A549 (cell line): ENCODE data around the gene RPS6KB1. TPM values are rescaled to one million over a fixed set of nuclear protein-coding genes. Genes with fewer than 3 reads are reported as not detected.
A peak's percentile ranks its signal among the peaks of the same experiment; 100 is the strongest.

Experiments used
- ATOH8 ChIP-seq: fragments of 250-450 bp; sonication (Bioruptor Pico); IDR thresholded peaks from 2 replicates; pipeline ENCODE4 v1.5.0; 2020; ENCODE audit warnings: low read depth, mild to moderate bottlenecking, moderate library complexity
- BCL3 ChIP-seq: fragments of >200 bp; sonication (Bioruptor Twin); formaldehyde crosslinking; IDR thresholded peaks from 3 replicates; pipeline ENCODE4 v1.6.1; 2016
- BHLHE40 ChIP-seq: IDR thresholded peaks from 2 replicates; pipeline ENCODE4 v1.6.1; 2012; ENCODE audit warnings: low read depth, low read length, inconsistent platforms
- CBX8 ChIP-seq: fragments of 200-600 bp; sonication (generic); IDR thresholded peaks from 2 replicates; pipeline ENCODE4 v1.6.1; 2016
- E2F6 ChIP-seq: IDR thresholded peaks from 2 replicates; pipeline ENCODE4 v1.6.1; 2012; ENCODE audit warnings: low read depth, borderline replicate concordance
- EHMT2 ChIP-seq: fragments of 200-600 bp; sonication (generic); IDR thresholded peaks from 2 replicates; pipeline ENCODE4 v1.6.1; 2016; ENCODE audit warnings: antibody characterized with exemption, low read depth, mild to moderate bottlenecking, moderate library complexity
- ELK1 ChIP-seq: fragments of 150-350 bp; IDR thresholded peaks from 2 replicates; pipeline ENCODE4 v1.6.1; 2014; ENCODE audit warnings: low read depth, mild to moderate bottlenecking, low read length
- EP300 ChIP-seq, 2 experiments: fragments of >200 bp; sonication (Bioruptor Twin); formaldehyde crosslinking; IDR thresholded peaks; 2 replicates in 1 of 2; 3 replicates in 1 of 2; pipeline ENCODE4 v1.6.1; 2016 to 2017
- ESRRA ChIP-seq: fragments of 150-350 bp; IDR thresholded peaks from 2 replicates; pipeline ENCODE4 v1.6.1; 2014; ENCODE audit warnings: mild to moderate bottlenecking, low read length, borderline replicate concordance
- FOSB ChIP-seq: fragments of 250-450 bp; sonication (Bioruptor Pico); IDR thresholded peaks from 2 replicates; pipeline ENCODE4 v1.5.0; 2020; ENCODE audit warnings: mild to moderate bottlenecking, moderate library complexity
- FOSL2 ChIP-seq, 2 experiments: fragments of 450-650 bp in 1 of 2; fragments of >200 bp in 1 of 2; sonication (Bioruptor Twin) in 1 of 2; formaldehyde crosslinking; IDR thresholded peaks; 2 replicates each; pipeline versions ENCODE4 v1.5.0 to v1.6.1; 2016 to 2020; ENCODE audit warnings: mild to moderate bottlenecking in 1 of 2, moderate library complexity in 1 of 2
- FOXS1 ChIP-seq: fragments of 250-450 bp; sonication (Bioruptor Pico); IDR thresholded peaks from 2 replicates; pipeline ENCODE4 v1.5.0; 2020; ENCODE audit warnings: mild to moderate bottlenecking, moderate library complexity
- GATA3 ChIP-seq: IDR thresholded peaks from 2 replicates; pipeline ENCODE4 v1.6.1; 2012; ENCODE audit warnings: borderline replicate concordance
- HES2 ChIP-seq: fragments of >200 bp; sonication (Bioruptor Twin); formaldehyde crosslinking; IDR thresholded peaks from 2 replicates; pipeline ENCODE4 v1.6.1; 2016
- HEYL ChIP-seq: fragments of 250-450 bp; sonication (Bioruptor Pico); IDR thresholded peaks from 2 replicates; pipeline ENCODE4 v1.8.0; 2021; ENCODE audit warnings: mild to moderate bottlenecking, moderate library complexity
- HOXA7 ChIP-seq: fragments of 250-450 bp; sonication (Bioruptor Pico); IDR thresholded peaks from 2 replicates; pipeline ENCODE4 v1.5.0; 2020; ENCODE audit warnings: mild to moderate bottlenecking, moderate library complexity
- HOXB5 ChIP-seq: fragments of 250-450 bp; sonication (Bioruptor Pico); IDR thresholded peaks from 2 replicates; pipeline ENCODE4 v1.5.0; 2020; ENCODE audit warnings: mild to moderate bottlenecking, moderate library complexity
- JUNB ChIP-seq: fragments of >200 bp; sonication (Bioruptor Twin); formaldehyde crosslinking; IDR thresholded peaks from 2 replicates; pipeline ENCODE4 v1.6.1; 2016
- KDM1A ChIP-seq: fragments of 200-600 bp; sonication (generic); IDR thresholded peaks from 2 replicates; pipeline ENCODE4 v1.6.1; 2016; ENCODE audit warnings: low read depth, mild to moderate bottlenecking
- MYC ChIP-seq: IDR thresholded peaks from 2 replicates; pipeline ENCODE4 v1.6.1; 2012; ENCODE audit warnings: mild to moderate bottlenecking, inconsistent platforms, low read length, improper control_type of control experiment, borderline replicate concordance
- NPAS2 ChIP-seq: fragments of 250-450 bp; sonication (Bioruptor Pico); IDR thresholded peaks from 2 replicates; pipeline ENCODE4 v1.8.0; 2022; ENCODE audit warnings: mild to moderate bottlenecking, moderate library complexity, borderline replicate concordance
- NR3C1 ChIP-seq: fragments of >200 bp; sonication (Bioruptor Twin); formaldehyde crosslinking; IDR thresholded peaks from 3 replicates; pipeline ENCODE4 v1.6.1; 2017
- PBX3 ChIP-seq: IDR thresholded peaks from 2 replicates; pipeline ENCODE4 v1.6.1; 2012
- PHF8 ChIP-seq: fragments of 200-600 bp; sonication (generic); IDR thresholded peaks from 2 replicates; pipeline ENCODE4 v1.6.1; 2016; ENCODE audit warnings: low read depth, mild to moderate bottlenecking, antibody characterized with exemption, moderate library complexity, borderline replicate concordance
- POLR2A ChIP-seq: IDR thresholded peaks from 2 replicates; pipeline ENCODE4 v1.6.1; 2012; ENCODE audit warnings: mild to moderate bottlenecking, low read length
- POLR2AphosphoS2 ChIP-seq: conservative IDR thresholded peaks from 2 replicates; pipeline ENCODE4 v1.6.1; 2012; ENCODE audit warnings: low read length, improper control_type of control experiment, inconsistent platforms
- RAD21 ChIP-seq, 2 experiments: fragments of >200 bp in 1 of 2; sonication (Bioruptor Twin) in 1 of 2; formaldehyde crosslinking in 1 of 2; IDR thresholded peaks in 1 of 2; conservative IDR thresholded peaks in 1 of 2; 2 replicates in 1 of 2; 3 replicates in 1 of 2; pipeline ENCODE4 v1.6.1; 2012 to 2018; ENCODE audit warnings: inconsistent platforms in 1 of 2
- RARB ChIP-seq: fragments of 250-450 bp; sonication (Bioruptor Pico); IDR thresholded peaks from 2 replicates; pipeline ENCODE4 v1.8.0; 2021; ENCODE audit warnings: mild to moderate bottlenecking, moderate library complexity
- REST ChIP-seq: fragments of 200-600 bp; sonication (generic); IDR thresholded peaks from 2 replicates; pipeline ENCODE4 v1.6.1; 2016; ENCODE audit warnings: antibody characterized with exemption, mild to moderate bottlenecking, moderate library complexity
- SMC3 ChIP-seq: fragments of >200 bp; sonication (Bioruptor Twin); formaldehyde crosslinking; IDR thresholded peaks from 3 replicates; pipeline ENCODE4 v1.6.1; 2018; ENCODE audit warnings: inconsistent platforms
- TFCP2L1 ChIP-seq: fragments of 250-450 bp; sonication (Bioruptor Pico); IDR thresholded peaks from 2 replicates; pipeline ENCODE4 v1.5.0; 2021; ENCODE audit warnings: mild to moderate bottlenecking
- ZFP36 ChIP-seq: fragments of 450-650 bp; IDR thresholded peaks from 2 replicates; pipeline ENCODE4 v1.6.1; 2014; ENCODE audit warnings: borderline replicate concordance; ENCODE audit not compliant: partially characterized antibody
- ZNF302 ChIP-seq: fragments of 250-450 bp; sonication (Bioruptor Pico); IDR thresholded peaks from 2 replicates; pipeline ENCODE4 v1.9.0; 2021; ENCODE audit warnings: inconsistent platforms, mild to moderate bottlenecking, moderate library complexity
- ZSCAN20 ChIP-seq: fragments of 250-450 bp; sonication (Bioruptor Pico); IDR thresholded peaks from 2 replicates; pipeline ENCODE4 v1.8.0; 2022; ENCODE audit warnings: mild to moderate bottlenecking, moderate library complexity
- polyA plus RNA-seq, 4 experiments: library from polyadenylated mRNA; depleted of rRNA in 3 of 4; stranded (reverse); fragments of >200 nt; fragmentation: RNase III in 1 of 4; extraction: RNeasy Plus Mini Kit Qiagen cat#74134 plus additional on column Dnase treatment in 1 of 4; gene quantifications; 2 replicates in 3 of 4; 3 replicates in 1 of 4; pipeline ENCODE4 v1.2.3, GENCODE V29; 2011 to 2017

RPS6KB1 gene
- polyA plus RNA-seq, 2 of the 4 experiments (the other 2 are of a cell fraction): 57.3 to 81.7 TPM

- TF ChIP-seq REST (no peak; the same call in 1 of the 2 replicates), BHLHE40 (no peak), ZFP36 (no peak), TFCP2L1 (CRISPR knock-in tag) (no peak), NPAS2 (CRISPR knock-in tag) (no peak), POLR2A (peak; percentile 81), ELK1 (no peak), PBX3 (no peak), RARB (CRISPR knock-in tag) (no peak), EHMT2 (no peak), HEYL (no peak), E2F6 (0 out of 2 replicates have a peak, but pooled peaks have one; percentile 18), FOSB (no peak), HOXA7 (CRISPR knock-in tag) (no peak), FOSL2 (IDR thresholded peaks at IDR 0.05) (no peak), FOSL2 (CRISPR knock-in tag; IDR thresholded peaks at IDR 0.05) (no peak), HOXB5 (no peak), NR3C1 (no peak), ZSCAN20 (CRISPR knock-in tag) (no peak), ZNF302 (CRISPR knock-in tag) (no peak), PHF8 (peak; percentile 77; the same call in 1 of the 2 replicates), ATOH8 (CRISPR knock-in tag) (no peak), GATA3 (peak; percentile 51; the same call in 1 of the 2 replicates), FOXS1 (CRISPR knock-in tag) (no peak), MYC (0 out of 2 replicates have a peak, but pooled peaks have one; percentile 36), RAD21 (conservative IDR thresholded peaks at IDR 0.05 in 1 of 2, IDR thresholded peaks at IDR 0.05 in 1 of 2) (no peak), KDM1A (no peak), POLR2AphosphoS2 (no peak), CBX8 (no peak), JUNB (no peak), ESRRA (no peak), EP300 (IDR thresholded peaks at IDR 0.05) (no peak), HES2 (no peak), SMC3 (no peak), BCL3 (peak; percentile 65; the same call in 1 of the 3 replicates)
These were observed 71.8 kb downstream of the RPS6KB1 start, which contains the start of gene RNFT1 (continued) for GRCh38 chr17:59964482-59965328.
